GM23248 (cell line): ENCODE results near the gene KCNIP1.

ENCODE experiments used
- EZH2 ChIP-seq: fragments of 200-600 bp; sonication (generic); IDR thresholded peaks from 2 replicates; pipeline ENCODE4 v1.6.1; 2018; ENCODE audit warnings: antibody characterized with exemption, mild to moderate bottlenecking; ENCODE audit not compliant: insufficient read depth, poor library complexity, severe bottlenecking
- EZH2phosphoT487 ChIP-seq: fragments of 200-600 bp; sonication (generic); IDR thresholded peaks from 2 replicates; pipeline ENCODE4 v1.6.1; 2018; ENCODE audit warnings: antibody characterized with exemption, moderate library complexity, mild to moderate bottlenecking, low read depth; ENCODE audit not compliant: insufficient read depth

DNA sequence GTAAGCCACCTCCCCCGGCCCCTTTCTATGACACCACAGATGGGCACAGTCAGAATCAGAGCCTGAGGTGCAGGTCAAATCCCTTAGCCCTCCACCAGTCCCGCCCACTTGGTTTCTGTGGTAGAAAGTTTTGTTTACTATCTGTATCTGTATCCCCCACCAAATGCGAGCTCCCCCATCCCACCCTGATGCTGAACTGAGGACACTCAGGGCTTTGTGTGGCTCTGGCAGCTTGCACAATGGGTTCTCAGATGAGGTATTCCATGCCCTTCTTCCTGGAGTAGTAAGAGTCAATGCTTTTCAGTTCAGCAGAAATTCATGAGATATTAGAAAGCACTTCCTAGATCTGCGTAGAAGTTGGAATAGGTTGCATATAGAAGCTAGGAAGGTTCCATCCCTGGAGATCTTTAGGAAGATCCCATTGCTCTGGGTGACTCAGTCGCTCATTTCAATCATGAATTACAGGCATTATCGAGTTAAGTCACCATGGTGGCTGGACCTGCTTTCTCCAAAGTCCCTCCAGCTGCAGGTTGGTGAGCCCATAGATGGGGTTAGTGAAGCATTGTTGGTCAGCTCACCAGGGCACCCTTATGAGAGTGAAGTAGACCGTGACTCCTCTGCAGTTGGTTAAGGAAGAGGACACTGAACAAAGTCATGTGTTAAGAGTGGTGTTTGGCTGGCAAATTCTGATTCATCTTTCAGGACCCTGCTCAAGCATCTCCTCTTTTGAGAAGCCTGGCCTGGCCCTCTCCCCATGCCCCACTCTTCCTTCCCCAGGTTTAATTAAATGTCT is 10.6 kb upstream of the KCNIP1 start:
- TF ChIP-seq EZH2 (no peak), EZH2phosphoT487 (no peak)
